HG02642 (cell line): ENCODE results near the gene CDH12.
"Not testable (repeated sequence)": the region's sequence is repeated elsewhere in the genome, so short reads cannot be mapped to it uniquely, and the experiment has no call there.

Experiments
- ATAC-seq: cut with Tn5 transposase; IDR thresholded peaks from one replicate; pipeline ENCODE4 v1.9.1; 2021; ENCODE audit warnings: mild to moderate bottlenecking; ENCODE audit not compliant: unreplicated experiment, poor library complexity

Gene CDH12

DNA sequence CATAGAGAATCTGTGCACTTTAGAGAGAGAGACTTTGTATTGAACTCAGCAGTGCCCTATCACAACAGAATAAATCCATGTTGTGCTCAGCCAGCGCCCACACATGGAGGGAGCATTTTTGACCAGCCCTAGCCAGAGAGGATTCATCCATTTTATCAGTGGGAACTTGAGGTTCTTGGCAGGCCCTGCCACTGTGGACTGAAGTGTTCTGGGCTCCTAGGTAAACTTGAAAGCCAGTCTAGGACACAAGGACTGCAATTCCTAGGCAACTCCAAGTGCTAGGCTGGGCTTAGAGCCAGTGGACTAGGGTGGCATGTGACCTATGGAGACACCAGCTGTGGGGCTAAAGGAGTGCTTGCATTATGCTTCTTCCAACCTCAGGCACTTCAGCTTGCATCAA is 523.5 kb downstream of the CDH12 start:
- no peak for ATAC-seq

DNA sequence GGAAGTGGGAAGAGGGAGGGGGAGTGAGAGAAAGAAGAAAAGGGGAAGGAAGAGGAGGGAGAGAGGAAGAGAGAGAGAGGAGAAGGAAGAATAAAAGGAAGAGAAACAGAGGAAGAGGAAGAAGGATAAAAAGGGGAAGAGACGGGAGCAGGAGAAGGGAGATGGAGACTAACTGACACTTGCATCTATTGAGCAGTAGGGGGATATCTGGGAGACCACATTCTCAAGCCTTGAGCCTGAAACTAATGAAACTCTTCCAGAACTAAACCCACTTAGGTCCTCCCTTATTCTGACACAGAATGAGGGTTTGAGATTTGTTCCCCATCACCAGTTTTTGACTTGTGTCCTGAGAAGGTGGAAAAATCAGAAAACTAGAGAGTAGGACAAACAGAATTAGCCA is 533.3 kb downstream of the CDH12 start:
- ATAC-seq, result no peak

DNA sequence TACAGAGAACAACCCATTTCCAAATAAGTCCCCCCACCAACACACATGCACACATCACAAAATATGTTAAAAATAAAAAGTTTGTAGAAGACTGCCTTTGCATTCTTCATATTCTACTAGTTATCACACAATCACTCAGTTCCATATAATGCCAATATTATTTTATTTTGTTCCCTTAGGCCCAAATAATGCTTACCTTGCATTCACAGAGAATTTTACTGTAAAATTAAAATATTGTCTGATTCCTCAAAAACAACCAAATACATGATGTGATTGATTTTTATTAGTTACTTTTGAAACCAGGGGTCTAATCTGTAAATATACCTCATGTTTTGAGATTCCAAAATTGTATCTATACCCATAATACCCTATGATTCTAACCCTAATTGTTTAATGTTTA is 536.9 kb downstream of the CDH12 start:
- no peak for ATAC-seq

DNA sequence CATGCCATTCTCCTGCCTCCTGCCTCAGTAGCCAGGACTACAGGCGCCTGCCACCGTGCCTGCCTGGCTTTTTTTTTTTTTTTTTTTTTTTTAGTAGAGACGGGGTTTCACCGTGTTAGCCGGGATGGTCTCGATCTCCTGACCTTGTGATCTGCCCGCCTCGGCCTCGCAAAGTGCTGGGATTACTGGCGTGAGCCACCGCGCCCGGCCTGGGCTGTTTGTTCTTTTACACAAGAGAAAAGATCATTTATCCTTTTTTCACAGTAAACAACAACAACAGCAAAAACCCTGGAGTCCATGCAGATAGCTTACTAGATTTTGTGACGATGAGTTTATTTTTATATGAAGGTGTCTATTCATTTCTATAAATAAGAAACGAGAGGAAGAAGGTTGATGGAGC is 538.1 kb downstream of the CDH12 start:
- ATAC-seq, result not testable (repeated sequence)

DNA sequence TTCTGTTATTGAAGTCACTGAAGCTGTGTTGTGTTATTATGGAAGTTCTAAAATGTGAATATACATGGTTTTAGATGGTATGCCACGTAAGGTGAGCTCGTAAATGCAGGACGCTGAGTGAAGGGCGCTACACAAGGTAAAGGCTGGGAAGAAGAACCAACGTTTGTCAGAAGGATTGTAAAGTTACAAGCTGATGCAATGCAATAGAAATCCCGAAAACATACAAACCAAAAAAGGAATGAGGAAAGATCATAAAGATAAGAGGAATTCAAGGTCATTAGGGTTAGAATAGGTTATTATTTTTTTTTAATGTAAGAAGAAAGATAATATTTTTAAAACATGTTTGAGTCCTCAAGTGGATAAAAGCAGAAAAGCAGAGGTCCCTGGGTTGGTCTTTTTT is 538.6 kb downstream of the CDH12 start:
- no peak for ATAC-seq

DNA sequence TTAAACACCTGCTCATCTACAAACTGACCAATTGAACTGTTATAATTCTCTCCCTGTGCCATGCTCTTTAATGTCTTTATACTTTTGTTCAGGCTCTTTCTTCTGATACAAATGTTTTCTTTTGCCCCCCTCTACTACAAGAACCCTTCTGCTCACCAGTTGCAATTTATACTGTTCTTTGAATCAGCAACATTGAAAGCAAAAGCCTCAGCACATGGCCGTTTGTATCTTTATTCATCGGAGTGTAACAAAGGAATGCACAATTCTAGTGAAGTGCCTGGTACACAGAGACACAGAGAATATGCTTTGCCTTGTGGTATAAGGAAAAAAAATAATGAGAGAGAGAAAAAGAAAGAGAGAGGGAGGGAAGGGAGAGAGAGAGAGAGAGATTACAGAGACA is 547.1 kb downstream of the CDH12 start:
- no peak for ATAC-seq

DNA sequence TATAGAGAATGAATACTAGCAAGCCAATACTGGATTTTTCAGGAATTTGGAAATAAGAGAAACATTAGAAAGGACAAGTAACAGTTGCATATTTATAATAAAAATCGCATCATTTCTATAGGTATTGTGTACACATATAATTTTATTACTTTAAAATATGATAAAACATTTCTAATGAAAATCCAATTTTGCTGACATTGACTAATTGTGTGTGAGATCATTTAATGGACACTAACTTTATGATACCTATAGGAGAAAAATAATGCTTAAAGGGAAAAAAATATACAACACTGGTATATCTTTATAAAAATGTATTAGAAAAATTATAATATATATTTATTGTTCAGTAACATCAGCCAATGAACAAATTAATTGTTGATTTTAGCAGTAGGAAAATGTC is 557.3 kb downstream of the CDH12 start:
- ATAC-seq, result no peak

DNA sequence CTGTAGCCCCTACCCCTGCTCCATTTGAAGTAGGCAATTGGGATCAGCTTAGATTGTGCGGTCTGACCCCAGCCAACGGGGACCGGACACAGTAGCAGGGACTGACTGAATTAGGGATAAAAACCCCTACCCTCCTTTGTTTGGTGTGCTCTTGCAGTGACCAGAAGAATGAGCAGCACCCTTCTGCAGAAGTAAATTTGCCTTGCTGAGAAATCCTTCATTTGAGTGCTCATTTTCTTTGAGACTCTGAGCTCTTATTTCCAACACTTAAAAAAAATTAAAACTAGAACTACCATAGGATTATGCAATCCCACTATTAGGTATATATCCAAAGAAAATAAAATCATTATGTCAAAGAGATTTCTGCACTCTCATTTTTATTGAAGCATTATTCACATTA is 560.0 kb downstream of the CDH12 start:
- no peak for ATAC-seq

DNA sequence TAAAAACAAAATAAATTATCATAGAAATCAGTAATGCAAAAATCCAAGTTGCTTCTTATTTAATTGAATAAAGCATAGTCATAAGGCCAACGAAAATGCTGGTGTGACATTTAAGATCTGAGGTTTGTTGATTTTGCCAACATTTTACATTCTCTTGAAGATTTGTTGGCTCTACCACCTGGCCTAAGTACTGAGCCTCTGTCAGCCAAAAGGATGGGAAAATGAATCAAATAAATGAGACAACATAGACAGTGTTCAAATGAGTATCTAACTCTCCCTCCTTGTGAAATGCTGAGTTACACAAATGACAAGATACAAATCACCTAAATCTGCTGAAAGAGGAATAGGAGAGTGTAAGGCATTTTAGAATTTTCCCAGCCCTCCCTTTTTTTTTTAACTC is 575.0 kb downstream of the CDH12 start:
- ATAC-seq, result no peak

DNA sequence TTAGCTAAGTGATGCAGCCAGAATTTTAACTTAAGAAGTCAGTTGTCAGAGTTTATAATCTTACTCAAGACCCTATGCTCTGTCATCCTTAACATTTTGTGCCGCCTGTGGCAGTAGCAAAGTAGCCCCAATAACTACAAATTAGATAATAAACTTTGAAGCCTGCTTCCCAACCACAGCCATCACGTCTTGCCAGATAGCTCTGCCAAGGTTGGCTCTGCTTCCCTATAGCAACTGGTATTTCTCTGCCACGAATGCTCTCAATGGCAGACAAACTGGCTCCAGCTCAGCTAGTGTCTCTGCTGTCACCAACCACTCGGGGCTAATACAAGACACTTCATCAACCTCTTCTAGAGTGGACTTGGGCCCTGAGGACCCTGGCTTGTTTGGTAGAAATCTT is 576.1 kb downstream of the CDH12 start:
- ATAC-seq, result no peak

DNA sequence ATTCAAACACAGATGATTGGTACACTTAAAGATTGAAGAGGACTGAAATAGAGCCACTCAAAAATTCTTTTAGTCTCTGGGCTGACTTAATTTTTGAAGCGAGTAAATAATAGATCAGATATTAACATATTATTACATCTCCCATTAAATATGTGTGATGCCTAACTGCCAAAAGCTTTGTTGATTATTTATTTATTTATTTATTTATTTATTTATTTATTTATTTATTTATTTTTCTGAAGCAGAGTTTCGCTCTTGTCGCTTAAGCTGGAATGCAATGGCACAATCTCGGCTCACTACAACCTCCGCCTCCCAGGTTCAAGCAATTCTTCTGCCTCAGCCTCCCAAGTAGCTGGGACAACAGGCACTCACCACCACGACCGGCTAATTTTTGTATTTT is 587.3 kb downstream of the CDH12 start:
- not testable (repeated sequence) for ATAC-seq

DNA sequence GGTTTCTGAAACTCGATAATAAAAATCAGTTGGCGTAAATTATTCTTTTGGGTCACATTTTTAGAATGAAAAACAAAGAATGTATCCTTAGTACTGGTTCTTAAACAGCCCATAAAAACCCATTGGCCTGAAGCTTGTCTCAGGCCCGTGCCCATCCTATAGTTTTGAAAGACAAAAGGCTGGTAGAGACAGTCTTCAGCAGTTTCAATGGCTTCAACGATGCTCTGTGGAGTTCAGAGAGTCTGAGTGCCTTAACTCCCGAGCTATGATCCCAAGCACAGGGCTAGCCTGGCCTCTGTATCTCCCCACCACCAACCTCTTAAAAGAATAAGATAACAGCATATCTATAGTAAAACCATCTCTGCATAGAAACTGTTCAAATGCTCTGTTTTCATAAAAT is 595.0 kb downstream of the CDH12 start:
- no peak for ATAC-seq

DNA sequence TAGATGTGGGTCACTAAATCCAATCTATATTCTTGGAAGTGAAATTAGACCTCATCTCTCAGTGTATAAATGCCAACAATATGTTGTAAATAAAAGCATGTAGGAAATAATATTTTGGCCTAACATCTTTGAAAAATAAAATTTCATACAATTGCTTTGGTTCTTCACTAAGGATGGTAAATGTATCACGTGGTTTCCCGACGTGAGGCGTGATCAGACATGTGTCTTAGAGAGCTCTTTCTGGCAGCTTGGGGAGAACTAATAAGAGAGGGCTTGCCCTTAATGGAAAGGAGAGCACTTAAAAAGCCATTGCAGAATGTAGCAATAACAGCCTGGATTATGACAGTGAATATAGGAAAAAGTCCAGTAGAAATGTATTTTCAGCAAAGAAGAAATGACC is 602.6 kb downstream of the CDH12 start:
- ATAC-seq, result no peak

DNA sequence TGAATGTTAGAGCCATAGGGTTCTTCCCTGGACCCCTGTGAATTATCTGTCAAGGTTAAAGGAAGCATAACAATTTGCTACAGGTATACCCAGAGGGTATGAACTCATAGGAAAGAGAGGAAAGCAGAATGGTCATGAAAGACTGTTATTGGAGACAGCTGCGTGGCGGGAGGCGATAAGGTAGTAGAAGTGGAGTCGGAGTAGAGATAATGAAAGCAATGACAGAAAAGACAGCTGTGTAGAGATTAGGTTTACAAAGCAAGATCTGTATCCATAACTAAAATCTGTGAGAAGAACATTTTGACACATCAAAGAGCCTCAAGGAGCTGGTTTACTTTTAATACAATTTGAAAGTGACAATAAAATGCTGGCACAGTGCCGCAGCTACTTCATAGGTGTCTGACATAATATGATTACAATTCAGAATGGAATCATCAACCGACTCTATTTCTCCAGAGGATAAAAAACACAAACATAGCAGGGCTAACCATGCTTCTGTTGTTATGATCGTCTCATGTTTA is 603.9 kb downstream of the CDH12 start:
- ATAC-seq, result no peak

DNA sequence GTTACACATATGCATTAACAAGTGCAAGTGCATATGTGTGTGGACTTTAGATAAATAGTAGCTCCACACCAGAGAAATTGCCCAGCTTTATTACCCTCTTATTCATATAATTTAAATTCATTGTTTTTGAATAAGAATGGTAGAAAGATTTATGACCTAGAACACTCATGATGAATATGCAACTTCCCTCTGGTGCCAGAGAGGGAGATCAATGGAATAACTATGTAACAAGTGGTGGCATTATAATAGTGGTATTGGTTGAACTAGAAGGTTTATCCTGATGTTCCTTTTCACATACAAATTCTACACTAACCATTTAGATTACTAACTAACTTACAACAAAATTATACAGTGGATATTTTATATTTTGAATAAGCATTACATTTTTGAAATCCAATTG is 607.4 kb downstream of the CDH12 start:
- no peak for ATAC-seq

DNA sequence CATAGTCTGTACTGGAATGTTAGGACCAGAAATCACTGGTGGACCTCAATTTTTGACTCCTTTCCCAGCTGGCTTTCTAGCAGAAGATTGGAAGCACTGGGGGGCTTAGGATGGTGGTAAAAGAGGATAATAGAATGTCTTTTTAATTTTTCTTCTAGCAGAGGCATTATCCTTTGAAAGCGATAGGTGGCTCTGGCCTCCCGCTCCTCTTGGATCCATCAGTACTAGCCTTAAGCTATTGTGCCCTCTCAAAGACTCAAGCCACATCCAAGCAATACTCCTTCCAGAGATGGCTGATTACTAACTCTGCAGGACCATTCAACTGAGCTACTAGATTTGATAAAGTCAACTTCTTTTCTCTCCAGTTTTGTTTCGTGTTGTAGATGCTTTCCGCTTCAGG is 610.6 kb downstream of the CDH12 start:
- no peak for ATAC-seq

DNA sequence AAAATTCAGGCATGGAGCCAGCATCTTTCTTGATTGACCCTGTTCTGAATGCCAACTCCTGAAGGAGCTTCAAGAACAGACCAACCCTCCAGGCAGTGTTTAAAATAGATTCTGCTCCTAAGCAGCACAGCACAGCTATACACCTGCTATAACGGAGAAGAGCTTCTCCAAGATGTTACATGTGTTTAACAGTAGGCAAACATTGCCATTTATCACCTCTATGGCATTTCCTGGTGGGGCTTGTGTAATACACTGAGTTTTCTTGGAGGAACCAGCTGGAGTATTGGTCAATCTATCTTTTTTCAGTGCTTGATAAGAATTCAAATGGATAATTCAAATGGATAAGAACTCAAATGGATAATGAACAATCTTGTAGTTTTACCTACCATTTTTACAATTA is 615.1 kb downstream of the CDH12 start:
- ATAC-seq, result no peak

DNA sequence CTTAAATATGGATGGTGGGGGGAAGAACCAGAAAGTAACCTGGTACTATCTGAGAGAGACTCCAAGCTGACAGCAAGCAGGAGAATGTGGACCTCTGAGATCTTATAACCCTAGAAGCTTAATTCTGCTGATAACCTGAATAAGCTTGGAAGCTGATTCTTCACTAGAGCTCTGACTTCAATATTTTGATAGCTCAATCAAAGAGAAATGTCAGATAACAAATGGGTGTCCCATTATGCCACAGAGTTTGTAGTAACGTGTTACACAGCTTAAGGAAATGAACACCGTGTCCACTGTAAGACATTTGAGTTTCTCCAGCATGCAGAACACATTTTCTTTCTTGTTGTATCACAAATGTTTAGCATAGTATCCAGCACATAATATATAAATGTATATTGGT is 626.7 kb downstream of the CDH12 start:
- no peak for ATAC-seq

DNA sequence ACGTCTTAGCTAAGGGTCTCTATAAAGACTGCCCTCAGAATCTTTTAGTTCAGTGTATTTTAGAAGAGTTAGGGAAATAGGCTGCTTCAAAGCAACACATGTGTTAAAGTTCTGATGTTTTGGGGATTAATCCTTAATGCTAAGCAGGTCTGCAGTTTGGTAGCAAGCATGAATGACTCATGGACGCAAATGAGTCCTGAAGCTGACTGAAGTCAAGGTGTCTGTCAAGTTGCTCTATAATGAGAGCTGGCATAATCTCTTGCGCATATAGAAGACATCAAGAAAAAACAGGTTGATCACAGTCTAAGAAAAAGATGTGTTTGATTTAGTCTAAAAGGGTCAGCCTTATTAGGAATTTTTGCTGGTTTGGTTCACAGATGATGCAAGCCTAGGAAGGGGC is 630.1 kb downstream of the CDH12 start:
- no peak for ATAC-seq

DNA sequence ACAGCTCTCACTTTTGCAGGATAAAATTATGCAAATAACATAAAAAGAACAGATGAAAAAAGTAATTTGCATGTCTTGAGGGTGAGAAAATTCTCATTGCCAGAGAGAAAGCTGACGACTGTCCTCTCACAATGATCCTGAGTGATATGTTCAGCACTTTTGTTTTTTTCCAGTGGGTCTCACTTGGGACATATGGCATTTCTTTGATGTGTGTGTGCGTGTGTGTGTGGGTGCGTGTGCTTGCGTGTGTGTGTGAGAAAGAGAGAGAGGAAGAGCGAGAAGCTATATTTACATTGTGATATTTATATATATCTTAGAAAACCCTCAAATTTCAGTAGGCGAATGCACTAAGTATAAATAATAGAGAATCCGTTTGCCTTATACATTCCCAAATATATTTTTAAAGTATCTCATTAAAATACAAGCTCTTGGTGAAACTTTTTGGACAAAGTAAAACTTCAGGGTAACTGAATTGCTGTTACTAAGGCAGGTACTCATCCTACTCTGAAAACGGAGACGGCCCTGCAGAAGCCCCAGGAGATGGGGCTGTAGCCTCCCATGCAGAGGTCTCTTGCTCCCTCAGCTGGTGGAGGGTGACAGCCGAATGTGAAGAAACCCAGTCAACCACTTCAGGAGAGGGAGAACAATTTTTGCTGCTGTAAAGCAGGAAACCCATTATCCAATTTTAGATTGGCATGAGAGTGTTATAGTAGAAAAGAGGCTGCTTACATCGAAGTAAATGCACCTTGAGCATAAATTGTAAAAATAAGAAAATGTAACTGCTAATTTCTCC is 639.2 kb downstream of the CDH12 start:
- not testable (repeated sequence) for ATAC-seq

DNA sequence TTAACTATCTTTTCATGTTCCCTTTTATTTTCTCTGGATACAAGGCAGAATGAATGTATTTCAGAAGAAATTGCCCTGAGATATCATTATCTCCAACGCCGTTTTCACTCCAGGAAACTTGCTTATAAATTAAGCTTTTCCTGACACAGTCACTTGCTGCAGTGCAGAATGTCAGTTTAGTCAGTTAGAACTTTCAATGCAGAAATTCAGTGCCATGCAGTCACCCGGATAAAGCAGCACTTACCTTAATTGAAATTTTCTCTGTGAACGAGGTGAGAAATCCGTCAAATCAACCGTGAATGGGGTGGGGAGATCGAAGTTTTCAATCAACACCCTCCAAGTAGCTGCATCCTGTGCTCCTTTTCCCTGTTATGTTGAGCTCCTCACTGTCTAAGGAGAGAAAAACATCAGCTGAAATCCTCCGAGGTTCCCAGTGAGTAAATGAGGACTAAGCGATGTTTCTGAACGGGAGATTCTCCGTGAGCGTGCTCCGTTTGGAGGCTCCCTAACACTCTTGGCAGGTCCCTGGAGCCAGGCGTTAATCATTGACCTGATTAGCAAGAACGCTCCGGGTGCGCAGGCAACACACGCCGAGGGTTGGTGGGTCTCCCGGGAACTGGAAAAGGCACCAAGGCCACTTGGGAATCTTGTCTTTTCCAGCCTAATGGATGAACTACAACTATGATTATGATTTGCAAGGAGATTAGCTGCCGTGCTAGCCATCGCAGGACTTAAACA is 640.7 kb downstream of the CDH12 start:
- ATAC-seq, result not testable (repeated sequence)

DNA sequence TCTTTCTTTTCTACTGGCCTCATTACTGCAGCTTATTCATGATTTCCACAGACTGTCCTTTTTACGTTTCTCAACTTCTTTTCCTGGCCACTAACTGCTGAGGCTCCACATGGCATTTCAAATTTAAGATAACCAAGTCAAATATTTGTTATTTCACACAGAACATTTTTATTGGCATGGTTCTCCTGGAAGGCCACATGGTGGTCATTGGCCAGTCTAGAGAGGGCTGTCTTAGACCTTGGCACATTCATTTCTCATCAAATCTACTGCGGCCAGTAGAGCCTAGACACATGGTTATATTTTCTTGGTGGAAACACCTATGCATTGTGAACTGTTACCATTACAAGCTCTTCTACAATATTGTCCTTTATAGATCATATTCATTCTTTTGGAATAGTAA is 644.7 kb downstream of the CDH12 start:
- not testable (repeated sequence) for ATAC-seq
